Mucosa of descending colon (tissue), 3 donors: Measurements from ENCODE around the gene RTCA. TPM values are rescaled to one million over a fixed set of nuclear protein-coding genes. Genes with fewer than 3 reads are reported as not detected.

Experiments
- ATAC-seq: fragments of 200-7000 bp; cut with Tn5 transposase; one replicate; pipeline ENCODE4 v1.9.1; 2020; ENCODE audit warnings: mild to moderate bottlenecking, moderate library complexity
- DNase-seq, 3 donors: peaks; one replicate each; pipeline ENCODE4 v3.0.0-alpha.2; 2020
- H3K36me3 ChIP-seq: fragments of 200-600 bp; one replicate; pipeline ENCODE4 v1.8.0; 2021; ENCODE audit warnings: low read depth, mild to moderate bottlenecking
- H3K4me1 ChIP-seq: fragments of 200-600 bp; one replicate; pipeline ENCODE4 v1.8.0; 2021; ENCODE audit warnings: low read depth, mild to moderate bottlenecking
- H3K4me3 ChIP-seq: fragments of 200-600 bp; one replicate; pipeline ENCODE4 v1.8.0; 2021; ENCODE audit warnings: mild to moderate bottlenecking
- H3K9me3 ChIP-seq: fragments of 200-600 bp; one replicate; pipeline ENCODE4 v1.8.0; 2021; ENCODE audit warnings: mild to moderate bottlenecking
- CTCF ChIP-seq: fragments of 200-600 bp; IDR thresholded peaks from one replicate; pipeline ENCODE4 v1.8.0; 2022; ENCODE audit warnings: antibody characterized with exemption, mild to moderate bottlenecking
- intact Hi-C, 2 donors: fragments of 100-400 bp; cut with DNase I in 1 of 2; cut with micrococcal nuclease in 1 of 2; formaldehyde crosslinking; loops; one replicate each; pipeline versions ENCODE4 v1.11.0 to v1.11.1; 2022; cut with DNase I, micrococcal nuclease
- total RNA-seq, 3 donors: library from RNA; stranded (reverse); fragmentation: NEBNext Ultra II Directional in 2 of 3; extraction: Animal tissue kit (Norgen Biotek cat#: 25700) in 2 of 3; gene quantifications; one replicate each; pipeline versions ENCODE4 v1.2.1 to v1.2.4, GENCODE V29; 2021 to 2023
- donor health status: DM: no; HTN: no; CAD: no; lungs with moderate emphysema.
- donor health status: DM: no; HTN: no; CAD: no.
- donor health status: DM: no; HTN: yes; CAD: no.

Gene RTCA
- total RNA-seq, 3 donors from 2014 or later, result 35.0 to 40.1 (median 36.3) TPM

- no peak for ATAC-seq
- H3K36me3 ChIP-seq, result no peaks in the 10 kb centered on the region
Measured at GRCh38 chr1:100277866-100278265, 11.8 kb downstream of the RTCA start.

GRCh38 chr1:100279358-100279923 is 13.4 kb downstream of the RTCA start:
- no peak for TF ChIP-seq CTCF
- no peak overlapping the region for H3K4me3 ChIP-seq
- no peaks in the 10 kb centered on the region for H3K9me3 ChIP-seq
- H3K36me3 ChIP-seq, result no peaks in the 10 kb centered on the region
- intact Hi-C loops, result no loop called here
- DNase-seq (no peak), ATAC-seq (no peak)
- no peaks in the 10 kb centered on the region for H3K4me1 ChIP-seq

More at GRCh38 chr1:100277866-100278265, 11.8 kb downstream of the RTCA start:
- no peaks in the 10 kb centered on the region for H3K4me1 ChIP-seq
- no peaks in the 10 kb centered on the region for H3K9me3 ChIP-seq
- no peak overlapping the region for H3K4me3 ChIP-seq
- intact Hi-C loops, result no loop called here
- DNase-seq, result peak in 1 of 3 donors; percentile 16
- no peak for TF ChIP-seq CTCF

GRCh38 chr1:100279954-100280682 is 14.1 kb downstream of the RTCA start:
- Histone ChIP-seq H3K9me3 (no peaks in the 10 kb centered on the region), H3K36me3 (no peaks in the 10 kb centered on the region), H3K4me1 (no peaks in the 10 kb centered on the region), H3K4me3 (no peak overlapping the region)
- DNase-seq (no peak), ATAC-seq (no peak)
- no peak for TF ChIP-seq CTCF
- intact Hi-C loops, result no loop called here

- ATAC-seq, result no peak
- Histone ChIP-seq H3K36me3 (peaks cover 17% of the 10 kb centered on the region), H3K4me3 (no peak overlapping the region), H3K9me3 (no peaks in the 10 kb centered on the region), H3K4me1 (no peaks in the 10 kb centered on the region)
- no peak for DNase-seq
- intact Hi-C loops, result no loop called here
- no peak for TF ChIP-seq CTCF
Measured at GRCh38 chr1:100284591-100284990, 18.6 kb downstream of the RTCA start.

- DNase-seq, result no peak
- intact Hi-C loops, result no loop called here
- no peak for TF ChIP-seq CTCF
- no peak for ATAC-seq
- Histone ChIP-seq H3K9me3 (no peaks in the 10 kb centered on the region), H3K4me1 (no peaks in the 10 kb centered on the region), H3K4me3 (no peak overlapping the region), H3K36me3 (peaks cover 17% of the 10 kb centered on the region)
Measured at GRCh38 chr1:100287162-100287561, 21.1 kb downstream of the RTCA start.
